ENCODE data around the gene ADGRL3. TPM values are rescaled to one million over a fixed set of nuclear protein-coding genes. Genes with fewer than 3 reads are reported as not detected.

ADGRL3 gene
- total and polyA plus RNA-seq, 8 donors: 0.08 to 1.4 (median 0.24) TPM

- Histone ChIP-seq H3K9me3 (no peaks in the 10 kb centered on the region), H3K27ac (no peak overlapping the region), H3K27me3 (no peaks in the 10 kb centered on the region), H3K4me3 (no peak overlapping the region), H3K4me1 (no peaks in the 10 kb centered on the region), H3K36me3 (no peaks in the 10 kb centered on the region)
- DNase-seq (no peak), ATAC-seq (no peak), FAIRE-seq (no peak)
- 27 to 33% methylated on average over 1 of the region's 1 CpG for WGBS, 2 donors
- intact Hi-C loops (cut with DNase I): no loop called here
- TF ChIP-seq, protein P1, sequence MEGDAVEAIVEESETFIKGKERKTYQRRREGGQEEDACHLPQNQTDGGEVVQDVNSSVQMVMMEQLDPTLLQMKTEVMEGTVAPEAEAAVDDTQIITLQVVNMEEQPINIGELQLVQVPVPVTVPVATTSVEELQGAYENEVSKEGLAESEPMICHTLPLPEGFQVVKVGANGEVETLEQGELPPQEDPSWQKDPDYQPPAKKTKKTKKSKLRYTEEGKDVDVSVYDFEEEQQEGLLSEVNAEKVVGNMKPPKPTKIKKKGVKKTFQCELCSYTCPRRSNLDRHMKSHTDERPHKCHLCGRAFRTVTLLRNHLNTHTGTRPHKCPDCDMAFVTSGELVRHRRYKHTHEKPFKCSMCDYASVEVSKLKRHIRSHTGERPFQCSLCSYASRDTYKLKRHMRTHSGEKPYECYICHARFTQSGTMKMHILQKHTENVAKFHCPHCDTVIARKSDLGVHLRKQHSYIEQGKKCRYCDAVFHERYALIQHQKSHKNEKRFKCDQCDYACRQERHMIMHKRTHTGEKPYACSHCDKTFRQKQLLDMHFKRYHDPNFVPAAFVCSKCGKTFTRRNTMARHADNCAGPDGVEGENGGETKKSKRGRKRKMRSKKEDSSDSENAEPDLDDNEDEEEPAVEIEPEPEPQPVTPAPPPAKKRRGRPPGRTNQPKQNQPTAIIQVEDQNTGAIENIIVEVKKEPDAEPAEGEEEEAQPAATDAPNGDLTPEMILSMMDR (IDR thresholded peaks at IDR 0.05): no peak
Measured at GRCh38 chr4:61782133-61782532, 582.0 kb downstream of the ADGRL3 start.

GRCh38 chr4:61783050-61783449 is 582.9 kb downstream of the ADGRL3 start:
- Histone ChIP-seq H3K27ac (no peak overlapping the region), H3K9me3 (no peaks in the 10 kb centered on the region), H3K36me3 (no peaks in the 10 kb centered on the region), H3K27me3 (no peaks in the 10 kb centered on the region), H3K4me1 (no peaks in the 10 kb centered on the region), H3K4me3 (no peak overlapping the region)
- DNase-seq (no peak), FAIRE-seq (no peak), ATAC-seq (no peak)
- intact Hi-C loops (cut with DNase I): no loop called here
- TF ChIP-seq, protein P1 (IDR thresholded peaks at IDR 0.05): no peak

GRCh38 chr4:61785761-61786160 is 585.6 kb downstream of the ADGRL3 start:
- TF ChIP-seq, protein P1 (IDR thresholded peaks at IDR 0.05): no peak
- no peak for DNase-seq
- no peaks in the 10 kb centered on the region for H3K9me3 ChIP-seq
- no peaks in the 10 kb centered on the region for H3K27me3 ChIP-seq
- no peaks in the 10 kb centered on the region for H3K4me1 ChIP-seq
- no peak for FAIRE-seq
- no peak overlapping the region for H3K4me3 ChIP-seq
- H3K27ac ChIP-seq: no peak overlapping the region
- ATAC-seq: no peak
- intact Hi-C loops (cut with DNase I): no loop called here
- no peaks in the 10 kb centered on the region for H3K36me3 ChIP-seq
- 21 to 23% methylated on average over 1 of the region's 1 CpG for WGBS, 2 donors

DNA sequence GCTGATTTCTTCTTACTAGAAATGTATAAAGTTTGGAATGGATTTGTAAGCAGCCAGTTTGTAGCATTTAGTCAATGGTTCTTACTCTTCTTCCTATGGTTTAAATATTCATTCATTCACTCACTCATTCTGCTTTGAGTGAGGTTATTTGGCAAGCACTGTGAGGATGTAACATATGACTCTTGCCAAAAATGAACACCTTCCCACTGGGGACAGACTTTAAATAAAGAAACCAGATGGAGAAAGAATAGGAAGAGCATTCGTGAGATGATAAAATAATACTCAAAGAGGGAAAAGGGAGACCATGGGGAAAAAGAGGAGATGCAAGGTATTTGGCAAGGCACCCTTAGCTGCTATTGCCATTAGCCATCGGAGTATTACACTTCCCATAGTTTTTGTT is 586.1 kb downstream of the ADGRL3 start:
- intact Hi-C loops (cut with DNase I): no loop called here
- Histone ChIP-seq H3K36me3 (no peaks in the 10 kb centered on the region), H3K9me3 (no peaks in the 10 kb centered on the region), H3K27ac (no peak overlapping the region), H3K4me1 (no peaks in the 10 kb centered on the region), H3K27me3 (no peaks in the 10 kb centered on the region), H3K4me3 (no peak overlapping the region)
- ATAC-seq: no peak
- WGBS, 2 donors: 51 to 59% methylated on average over 2 of the region's 2 CpGs
- TF ChIP-seq, protein P1 (IDR thresholded peaks at IDR 0.05): no peak
- FAIRE-seq: no peak
- no peak for DNase-seq

DNA sequence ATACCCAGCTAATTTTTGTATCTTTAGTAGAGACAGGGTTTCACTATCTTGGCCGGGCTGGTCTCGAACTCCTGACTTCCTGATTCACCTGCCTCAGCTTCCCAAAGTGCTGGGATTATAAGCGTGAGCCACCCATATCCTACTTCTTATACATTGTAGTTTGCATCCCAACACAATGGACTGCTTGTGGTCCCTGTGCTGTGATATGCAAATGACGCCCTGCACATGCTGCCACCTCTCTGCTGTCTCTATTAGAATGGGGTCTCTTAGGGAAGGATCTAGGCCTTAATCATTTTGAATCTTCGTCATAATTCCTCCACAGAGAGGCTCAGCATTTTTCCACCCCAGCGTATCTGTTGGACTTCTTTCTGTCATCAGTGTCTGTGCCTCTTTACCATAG is 595.9 kb downstream of the ADGRL3 start:
- WGBS, 2 donors: 54 to 61% methylated on average over 6 of the region's 6 CpGs
- intact Hi-C loops (cut with DNase I): no loop called here
- no peak overlapping the region for H3K4me3 ChIP-seq

More for the DNA sequence above, 595.9 kb downstream of the ADGRL3 start:
- H3K36me3 ChIP-seq: no peaks in the 10 kb centered on the region
- H3K27ac ChIP-seq: no peak overlapping the region
- H3K27me3 ChIP-seq: no peaks in the 10 kb centered on the region
- ATAC-seq: no peak
- no peak for DNase-seq
- TF ChIP-seq, protein P1 (IDR thresholded peaks at IDR 0.05): no peak
- no peak for FAIRE-seq
- H3K4me1 ChIP-seq: no peaks in the 10 kb centered on the region
- H3K9me3 ChIP-seq: no peaks in the 10 kb centered on the region

Data from pancreas (tissue), 10 donors.